ENCODE results near the gene ITGB2. TPM values are rescaled to one million over a fixed set of nuclear protein-coding genes. Genes with fewer than 3 reads are reported as not detected.
A peak's percentile ranks its signal among the peaks of the same experiment; 100 is the strongest.

Gene ITGB2
- total RNA-seq, 1 experiment from 2014 or later = 1.5 TPM

DNA sequence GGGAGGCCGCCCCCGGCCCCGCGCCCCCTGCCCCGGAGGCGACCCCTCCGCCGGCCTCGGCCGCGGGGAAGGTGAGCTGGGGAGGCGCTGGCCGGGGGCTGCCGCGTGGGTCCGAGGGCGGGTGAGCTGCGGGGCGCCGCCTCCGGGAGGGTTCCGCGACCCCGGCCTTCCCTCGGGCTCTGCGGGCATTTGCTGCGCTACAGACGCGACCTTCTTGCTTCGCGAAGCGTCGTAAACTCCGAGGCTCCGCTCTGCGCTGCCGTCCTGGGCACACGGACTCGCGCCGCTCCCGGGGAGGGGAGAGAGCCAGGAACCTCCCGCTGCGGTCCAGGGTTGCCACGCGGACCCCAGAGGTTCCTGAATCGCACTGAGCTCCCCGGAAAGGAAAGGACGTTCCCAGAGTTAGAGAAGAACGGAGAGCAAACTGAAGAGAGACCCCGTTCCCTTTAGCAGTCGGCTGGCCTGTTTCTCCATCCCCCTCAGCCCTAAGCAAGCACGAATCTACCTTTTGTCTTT lies 19.5 kb upstream of the ITGB2 start:
- Histone ChIP-seq H3K9me2 (ENCODE audit: insufficient read depth) (no peaks in the 10 kb centered on the region), H3K9ac (ENCODE audit: low read length) (peak overlapping the region; percentile 94), H3K4me1 (ENCODE audit: control insufficient read depth in 1 of 2, insufficient read depth in 2 of 2, low read length in 2 of 2) (peaks cover 11 to 23% of the 10 kb centered on the region in 2 experiments), H3K27me3 (ENCODE audit: insufficient read depth, low read length) (no peaks in the 10 kb centered on the region), H3K36me3 (ENCODE audit: control insufficient read depth in 1 of 2, insufficient read depth in 2 of 2, low read length in 2 of 2) (peaks cover 11 to 18% of the 10 kb centered on the region in 2 experiments), H3K4me2 (ENCODE audit: low read length) (peak overlapping the region; percentile 82), H3K9me3 (ENCODE audit: control insufficient read depth in 1 of 2, insufficient read depth in 1 of 2, low read depth in 1 of 2, low read length in 2 of 2) (no peaks in the 10 kb centered on the region), H3K27ac (ENCODE audit: low read depth, low read length) (peak overlapping the region; percentile 66), H3K4me3 (replicated peaks in 1 of 2; ENCODE audit: low read depth in 1 of 2, low read length in 2 of 2) (peak overlapping the region; percentile 62 to 93), H4K20me1 (ENCODE audit: insufficient read depth) (0 out of 2 replicates have a peak, but pooled peaks cover 5% of the 10 kb centered on the region), H3K79me2 (ENCODE audit: insufficient read depth, low read length) (peaks cover 52% of the 10 kb centered on the region), H2AFZ (ENCODE audit: low read depth, low read length, poor library complexity, severe bottlenecking) (no peak overlapping the region)
- RAD21 ChIA-PET (ENCODE audit: low non-redundant PET in 1 of 2, low total read pairs in 2 of 2, uncharacterized antibody in 2 of 2, unreplicated experiment in 2 of 2) = no interaction called here
- peak; percentile 61; the same call in 1 of the 2 replicates for TF ChIP-seq ZFX (IDR thresholded peaks at IDR 0.05)
- TF ChIP-seq JUND (IDR thresholded peaks at IDR 0.05) = no peak
- POLR2A ChIA-PET = interaction anchor here (1.2 to 1.5 kb wide), 2 partner anchors 11 to 12 kb away, joined by 3 read pairs; no protein-coding TSS in a partner anchor
- BruUV-seq (replicated peaks) = no TSS peak
- no peak for DNase-seq (ENCODE audit: low read depth, low spot score)
- CTCF ChIA-PET = no interaction called here
- peak; percentile 52 for ATAC-seq
- intact Hi-C loops (cut with micrococcal nuclease) = no loop called here

DNA sequence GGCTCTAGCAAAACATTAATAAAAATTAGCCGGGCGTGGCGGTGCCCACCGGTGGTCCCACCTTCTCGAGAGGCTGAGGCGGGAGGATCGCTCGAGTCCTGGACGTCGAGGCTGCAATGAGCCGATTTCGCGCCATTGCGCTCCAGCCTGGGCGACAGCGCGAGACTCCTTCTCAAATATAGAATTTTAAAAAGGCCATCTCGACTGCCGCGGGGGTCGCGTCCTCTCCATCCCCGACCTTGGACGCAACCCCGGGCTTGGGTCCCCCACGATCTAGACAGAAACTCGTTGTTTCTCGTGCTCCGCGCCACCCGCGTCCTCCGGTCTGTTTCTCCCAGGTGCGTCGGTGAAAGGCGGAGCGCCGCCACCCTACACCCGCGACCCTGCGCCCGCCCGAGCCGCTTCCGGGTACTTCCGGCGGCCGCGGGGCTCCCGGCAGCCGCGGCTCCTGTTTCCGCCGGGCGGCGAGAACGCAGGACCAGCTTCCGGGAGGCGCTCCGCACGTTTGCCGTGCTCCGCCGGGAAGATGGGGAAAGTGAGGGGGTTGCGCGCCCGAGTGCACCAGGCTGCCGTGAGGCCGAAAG lies 18.9 kb upstream of the ITGB2 start, which contains the start of gene SLX9:
TSS of gene SLX9 (plus strand) at position 498 of the 584 bp plus-strand sequence. CDS start at position 527, 29 bp downstream.
- H3K9me2 ChIP-seq (ENCODE audit: insufficient read depth) = no peaks in the 10 kb centered on the region
- ATAC-seq = peak; percentile 95
- peaks cover 11 to 23% of the 10 kb centered on the region in 2 experiments for H3K4me1 ChIP-seq (ENCODE audit: control insufficient read depth in 1 of 2, insufficient read depth in 2 of 2, low read length in 2 of 2)
- ChIA-PET CTCF (no interaction called here), RAD21 (ENCODE audit: low non-redundant PET in 1 of 2, low total read pairs in 2 of 2, uncharacterized antibody in 2 of 2, unreplicated experiment in 2 of 2) (no interaction called here), POLR2A (interaction anchor here (1.2 kb wide), 1 partner anchor 12 kb away, joined by 3 read pairs; no protein-coding TSS in a partner anchor)
- peaks cover 9 to 14% of the 10 kb centered on the region in 2 experiments for H3K36me3 ChIP-seq (ENCODE audit: control insufficient read depth in 1 of 2, insufficient read depth in 2 of 2, low read length in 2 of 2)
- peak within 1 kb of the TSS; percentile 82 for H3K4me2 ChIP-seq (ENCODE audit: low read length)
- H3K9ac ChIP-seq (ENCODE audit: low read length) = peak within 1 kb of the TSS; percentile 94
- H3K9me3 ChIP-seq (ENCODE audit: control insufficient read depth in 1 of 2, insufficient read depth in 1 of 2, low read depth in 1 of 2, low read length in 2 of 2) = no peaks in the 10 kb centered on the region
- DNase-seq (ENCODE audit: low read depth, low spot score) = peak; percentile 48
- 0 out of 2 replicates have a peak, but pooled peaks cover 5% of the 10 kb centered on the region for H4K20me1 ChIP-seq (ENCODE audit: insufficient read depth)
- H3K27ac ChIP-seq (ENCODE audit: low read depth, low read length) = peak within 1 kb of the TSS; percentile 66
- intact Hi-C loops (cut with micrococcal nuclease) = no loop called here
- no peak within 1 kb of the TSS for H2AFZ ChIP-seq (ENCODE audit: low read depth, low read length, poor library complexity, severe bottlenecking)
- peaks cover 46% of the 10 kb centered on the region for H3K79me2 ChIP-seq (ENCODE audit: insufficient read depth, low read length)
- BruUV-seq (replicated peaks) = no TSS peak
- H3K27me3 ChIP-seq (ENCODE audit: insufficient read depth, low read length) = 0 out of 2 replicates have a peak, but pooled peaks cover 4% of the 10 kb centered on the region
- peak within 1 kb of the TSS; percentile 62 to 93 for H3K4me3 ChIP-seq (replicated peaks in 1 of 2; ENCODE audit: low read depth in 1 of 2, low read length in 2 of 2)
- TF ChIP-seq, protein P1, sequence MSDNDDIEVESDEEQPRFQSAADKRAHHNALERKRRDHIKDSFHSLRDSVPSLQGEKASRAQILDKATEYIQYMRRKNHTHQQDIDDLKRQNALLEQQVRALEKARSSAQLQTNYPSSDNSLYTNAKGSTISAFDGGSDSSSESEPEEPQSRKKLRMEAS (IDR thresholded peaks at IDR 0.05) = peak; percentile 90
- TF ChIP-seq CBX3 (IDR thresholded peaks at IDR 0.05; ENCODE audit: low read depth) (peak; percentile 85), ELF1 (IDR thresholded peaks at IDR 0.05; ENCODE audit: borderline replicate concordance, low read depth) (no peak; the same call in 1 of the 2 replicates), ZFX (IDR thresholded peaks at IDR 0.05) (no peak), JUND (IDR thresholded peaks at IDR 0.05) (no peak), TCF7L2 (IDR thresholded peaks at IDR 0.05; ENCODE audit: borderline replicate concordance, extremely low read depth, insufficient read depth, insufficient read length) (peak; percentile 43), FOSL1 (IDR thresholded peaks at IDR 0.05; ENCODE audit: low read depth) (peak; percentile 27; the same call in 1 of the 2 replicates), RAD21 (IDR thresholded peaks at IDR 0.05; ENCODE audit: low read depth) (peak; percentile 24; the same call in 1 of the 2 replicates), EGR1 (IDR thresholded peaks at IDR 0.05; ENCODE audit: low read depth) (peak; percentile 50; the same call in 1 of the 2 replicates), POLR2AphosphoS5 (IDR thresholded peaks at IDR 0.05; ENCODE audit: low read depth, low read length) (peak; percentile 86), EZH2phosphoT487 (IDR thresholded peaks at IDR 0.05; ENCODE audit: borderline replicate concordance) (no peak), SRF (IDR thresholded peaks at IDR 0.05; ENCODE audit: low read depth) (peak; percentile 85)
- TF ChIP-seq, protein P2, sequence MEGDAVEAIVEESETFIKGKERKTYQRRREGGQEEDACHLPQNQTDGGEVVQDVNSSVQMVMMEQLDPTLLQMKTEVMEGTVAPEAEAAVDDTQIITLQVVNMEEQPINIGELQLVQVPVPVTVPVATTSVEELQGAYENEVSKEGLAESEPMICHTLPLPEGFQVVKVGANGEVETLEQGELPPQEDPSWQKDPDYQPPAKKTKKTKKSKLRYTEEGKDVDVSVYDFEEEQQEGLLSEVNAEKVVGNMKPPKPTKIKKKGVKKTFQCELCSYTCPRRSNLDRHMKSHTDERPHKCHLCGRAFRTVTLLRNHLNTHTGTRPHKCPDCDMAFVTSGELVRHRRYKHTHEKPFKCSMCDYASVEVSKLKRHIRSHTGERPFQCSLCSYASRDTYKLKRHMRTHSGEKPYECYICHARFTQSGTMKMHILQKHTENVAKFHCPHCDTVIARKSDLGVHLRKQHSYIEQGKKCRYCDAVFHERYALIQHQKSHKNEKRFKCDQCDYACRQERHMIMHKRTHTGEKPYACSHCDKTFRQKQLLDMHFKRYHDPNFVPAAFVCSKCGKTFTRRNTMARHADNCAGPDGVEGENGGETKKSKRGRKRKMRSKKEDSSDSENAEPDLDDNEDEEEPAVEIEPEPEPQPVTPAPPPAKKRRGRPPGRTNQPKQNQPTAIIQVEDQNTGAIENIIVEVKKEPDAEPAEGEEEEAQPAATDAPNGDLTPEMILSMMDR (IDR thresholded peaks at IDR 0.05 in 2 of 3, conservative IDR thresholded peaks at IDR 0.05 in 1 of 3; ENCODE audit: borderline replicate concordance in 1 of 3, insufficient read depth in 1 of 3, low read depth in 2 of 3, low read length in 2 of 3) = no peak
- TF ChIP-seq, protein P3, sequence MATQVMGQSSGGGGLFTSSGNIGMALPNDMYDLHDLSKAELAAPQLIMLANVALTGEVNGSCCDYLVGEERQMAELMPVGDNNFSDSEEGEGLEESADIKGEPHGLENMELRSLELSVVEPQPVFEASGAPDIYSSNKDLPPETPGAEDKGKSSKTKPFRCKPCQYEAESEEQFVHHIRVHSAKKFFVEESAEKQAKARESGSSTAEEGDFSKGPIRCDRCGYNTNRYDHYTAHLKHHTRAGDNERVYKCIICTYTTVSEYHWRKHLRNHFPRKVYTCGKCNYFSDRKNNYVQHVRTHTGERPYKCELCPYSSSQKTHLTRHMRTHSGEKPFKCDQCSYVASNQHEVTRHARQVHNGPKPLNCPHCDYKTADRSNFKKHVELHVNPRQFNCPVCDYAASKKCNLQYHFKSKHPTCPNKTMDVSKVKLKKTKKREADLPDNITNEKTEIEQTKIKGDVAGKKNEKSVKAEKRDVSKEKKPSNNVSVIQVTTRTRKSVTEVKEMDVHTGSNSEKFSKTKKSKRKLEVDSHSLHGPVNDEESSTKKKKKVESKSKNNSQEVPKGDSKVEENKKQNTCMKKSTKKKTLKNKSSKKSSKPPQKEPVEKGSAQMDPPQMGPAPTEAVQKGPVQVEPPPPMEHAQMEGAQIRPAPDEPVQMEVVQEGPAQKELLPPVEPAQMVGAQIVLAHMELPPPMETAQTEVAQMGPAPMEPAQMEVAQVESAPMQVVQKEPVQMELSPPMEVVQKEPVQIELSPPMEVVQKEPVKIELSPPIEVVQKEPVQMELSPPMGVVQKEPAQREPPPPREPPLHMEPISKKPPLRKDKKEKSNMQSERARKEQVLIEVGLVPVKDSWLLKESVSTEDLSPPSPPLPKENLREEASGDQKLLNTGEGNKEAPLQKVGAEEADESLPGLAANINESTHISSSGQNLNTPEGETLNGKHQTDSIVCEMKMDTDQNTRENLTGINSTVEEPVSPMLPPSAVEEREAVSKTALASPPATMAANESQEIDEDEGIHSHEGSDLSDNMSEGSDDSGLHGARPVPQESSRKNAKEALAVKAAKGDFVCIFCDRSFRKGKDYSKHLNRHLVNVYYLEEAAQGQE (IDR thresholded peaks at IDR 0.05; ENCODE audit: low read depth) = no peak
